Hematopoietic multipotent progenitor cell treated with erythropoietin and hydrocortisone succinate and interleukin-3 and kit ligand, for 15 days (in vitro differentiated cells): Measurements from ENCODE around the gene SLC1A6.
"Not testable (repeated sequence)": the region's sequence is repeated elsewhere in the genome, so short reads cannot be mapped to it uniquely, and the experiment has no call there.

Source experiments
- DNase-seq: peaks from one replicate; pipeline ENCODE4 v3.0.0-alpha.2; 2015; ENCODE audit warnings: low spot score

SLC1A6 gene

DNA sequence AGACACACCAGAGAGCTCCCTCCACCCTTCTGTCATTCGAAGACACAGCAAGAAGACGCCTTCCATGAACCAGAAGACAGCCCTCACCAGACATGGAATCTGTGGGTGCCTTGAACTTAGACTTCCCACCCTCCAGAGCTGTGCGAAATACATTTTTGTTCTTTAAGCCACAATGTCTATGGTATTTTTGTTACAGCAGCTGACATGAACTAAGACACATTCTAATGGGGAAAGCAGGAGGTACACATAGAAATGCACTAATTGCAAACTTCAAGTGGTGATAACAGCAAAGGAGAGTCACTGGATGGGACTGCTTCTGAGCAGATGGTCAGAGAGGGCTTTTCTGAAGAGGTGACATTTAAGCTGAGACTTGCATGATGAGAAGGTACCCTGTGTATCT, 22.2 kb downstream of the SLC1A6 start:
- DNase-seq = no peak

GRCh38 chr19:14954071-14954655, 25.5 kb downstream of the SLC1A6 start:
- DNase-seq = no peak

- DNase-seq = no peak
These were observed 26.9 kb downstream of the SLC1A6 start for GRCh38 chr19:14952767-14953166.

DNA sequence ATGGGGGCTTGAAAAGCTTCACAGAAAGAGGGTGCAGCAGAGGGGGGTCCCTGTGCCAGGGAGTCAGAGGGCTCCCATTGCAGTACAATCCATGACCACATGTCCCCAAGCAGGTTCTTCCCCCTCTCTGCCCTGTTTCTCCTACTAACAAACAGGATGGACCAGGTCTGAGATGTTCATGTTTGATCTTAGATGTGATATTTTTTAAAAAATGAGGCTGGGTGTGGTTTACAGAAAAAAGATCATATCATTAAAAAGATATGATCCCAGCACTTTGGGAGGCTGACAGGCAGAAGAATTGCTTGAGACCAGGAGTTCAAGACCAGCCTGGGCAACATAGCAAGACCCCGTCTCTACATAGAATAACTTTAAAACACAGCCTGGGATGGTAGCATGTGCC, 29.2 kb downstream of the SLC1A6 start:
- DNase-seq = no peak

DNA sequence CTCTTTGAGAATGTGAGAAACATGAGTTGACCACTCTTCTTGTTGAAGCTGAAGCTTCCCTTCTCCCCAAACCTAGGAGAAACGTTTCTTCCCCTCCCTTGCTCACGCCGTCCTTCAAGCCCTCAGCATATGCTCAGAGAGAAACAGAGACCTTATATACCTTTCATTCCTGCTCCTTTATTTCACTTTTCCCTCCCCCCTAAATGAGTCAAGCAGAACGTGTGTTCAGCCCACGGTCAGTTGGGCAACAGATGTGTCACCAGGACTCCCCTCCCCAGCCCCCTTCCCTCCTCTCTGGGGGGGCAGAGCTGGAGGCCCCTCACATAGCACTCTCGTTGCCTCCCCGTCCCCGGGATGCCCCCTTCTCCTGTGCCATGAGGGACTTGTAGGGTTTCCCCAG, 29.8 kb downstream of the SLC1A6 start:
- no peak for DNase-seq

- DNase-seq = not testable (repeated sequence)
These were observed 30.3 kb downstream of the SLC1A6 start for GRCh38 chr19:14949413-14949812.

DNA sequence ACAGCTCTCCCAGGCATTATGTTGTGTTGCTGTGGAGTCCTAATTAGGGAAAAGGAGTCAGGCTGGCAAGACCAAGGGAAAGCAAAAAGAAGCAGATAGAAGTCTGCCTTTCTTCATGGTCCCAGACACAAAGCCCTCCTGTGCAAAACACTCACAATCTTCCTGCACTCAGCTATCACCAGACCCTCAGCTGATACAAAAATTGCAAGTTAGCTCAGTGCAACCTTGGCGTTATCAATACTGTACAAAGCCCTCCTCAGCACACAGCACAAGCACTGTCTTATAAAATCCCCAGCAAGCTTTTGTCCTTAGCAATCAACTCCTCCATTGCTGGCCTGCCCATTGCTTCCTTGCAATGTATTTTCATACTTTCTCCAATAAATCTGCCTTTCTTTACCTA, 35.2 kb downstream of the SLC1A6 start:
- DNase-seq = no peak

- no peak for DNase-seq
These were observed 36.1 kb downstream of the SLC1A6 start for GRCh38 chr19:14943601-14944000.

DNA sequence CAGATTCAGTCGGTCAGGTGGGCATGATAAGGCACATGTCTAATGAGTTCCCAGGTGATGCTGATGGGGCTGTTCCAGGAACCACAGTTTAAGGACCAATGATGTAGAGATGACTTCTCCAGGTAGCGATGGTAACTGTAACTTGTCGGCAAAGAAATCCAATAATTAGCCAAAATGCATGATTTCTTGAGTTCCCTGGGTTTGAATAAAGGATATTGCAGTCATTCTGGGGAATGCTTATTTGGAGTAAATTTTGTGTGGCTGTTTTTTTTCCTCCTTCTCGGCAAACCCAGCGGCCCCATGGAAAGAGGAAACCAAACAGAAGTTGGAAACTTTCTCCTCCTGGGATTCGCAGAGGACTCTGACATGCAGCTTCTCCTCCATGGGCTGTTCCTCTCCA, 38.5 kb downstream of the SLC1A6 start, which contains the start of gene OR7C2:
Gene OR7C2 (plus strand): TSS at position 301 of the 400 bp plus-strand sequence. CDS start 0 bp downstream, at position 301.
- DNase-seq = no peak

- DNase-seq = no peak
These were observed 39.4 kb downstream of the SLC1A6 start for GRCh38 chr19:14940266-14940665.

DNA sequence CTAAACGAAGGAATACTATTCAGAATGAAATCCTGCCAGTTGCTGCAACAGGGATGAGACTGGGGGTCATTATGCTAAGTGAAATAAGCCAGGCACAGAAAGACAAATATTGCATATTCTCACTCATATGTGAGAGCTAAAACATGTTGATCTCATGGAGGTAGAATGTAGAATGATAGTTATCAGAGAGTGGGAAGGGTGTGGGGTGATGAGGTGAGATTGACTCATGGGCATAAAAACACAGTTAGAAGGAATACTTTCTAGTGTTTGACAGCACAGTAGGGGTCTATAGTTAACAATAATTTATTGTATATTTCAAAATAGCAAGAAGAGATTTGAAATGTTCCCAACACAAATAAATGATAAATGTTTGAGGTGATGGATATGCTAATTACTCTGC, 46.2 kb downstream of the SLC1A6 start:
- DNase-seq = no peak

DNA sequence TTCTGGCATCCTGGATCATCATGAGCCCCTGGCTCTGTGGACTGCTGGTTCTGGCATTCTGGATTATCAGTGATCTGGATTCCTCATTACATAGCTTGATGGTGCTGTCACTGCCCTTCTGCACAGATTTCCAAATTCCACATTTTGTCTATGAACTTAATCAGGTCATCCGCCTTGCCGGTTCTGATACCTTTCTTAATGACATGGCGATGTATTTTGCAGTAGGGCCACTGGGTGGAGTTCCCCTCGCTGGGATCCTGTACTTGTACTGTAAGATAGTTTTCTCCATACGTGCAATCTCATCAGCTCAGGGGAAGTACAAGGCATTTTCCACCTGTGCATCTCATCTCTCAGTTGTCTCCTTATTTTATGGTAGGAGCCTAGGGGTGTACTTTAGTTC, 62.8 kb downstream of the SLC1A6 start:
- DNase-seq = no peak

DNA sequence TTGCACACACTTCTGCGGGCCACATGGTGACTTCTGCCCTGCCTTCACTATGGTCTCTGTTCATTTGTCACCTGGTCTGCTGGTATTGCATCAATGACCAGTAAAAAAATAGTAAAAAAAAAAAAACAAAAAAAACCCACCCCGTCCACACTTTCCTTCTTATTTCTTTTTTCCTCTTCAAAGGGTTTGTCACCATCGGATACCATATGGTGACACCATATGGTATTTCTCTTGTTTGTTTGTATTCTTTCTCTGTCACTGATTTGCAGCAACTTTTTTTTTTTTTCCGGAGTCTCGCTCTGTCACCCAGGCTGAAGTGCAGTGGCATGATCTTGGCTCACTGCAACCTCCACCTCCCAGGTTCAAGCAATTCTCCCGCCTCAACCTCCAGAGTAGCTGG, 64.5 kb downstream of the SLC1A6 start:
- DNase-seq = no peak

DNA sequence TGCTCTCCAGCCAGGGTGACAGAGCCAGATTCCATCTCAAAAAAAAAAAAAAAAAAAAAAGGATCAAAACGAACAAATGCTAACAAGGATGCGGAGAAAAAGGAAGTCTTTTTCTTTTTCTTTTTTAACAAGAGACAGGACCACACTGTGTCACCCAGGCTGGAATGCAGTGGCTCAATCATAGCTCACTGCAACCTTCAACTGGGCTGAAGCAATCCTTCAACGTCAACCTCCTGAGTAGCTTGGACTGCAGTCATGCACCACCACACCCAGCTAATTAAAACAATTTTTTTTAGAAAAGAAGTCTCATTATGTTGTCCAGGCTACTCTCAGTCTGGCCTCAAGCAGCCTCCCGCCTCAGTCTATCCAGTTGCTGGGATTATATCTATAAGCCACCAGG, 73.0 kb downstream of the SLC1A6 start:
- DNase-seq = no peak

DNA sequence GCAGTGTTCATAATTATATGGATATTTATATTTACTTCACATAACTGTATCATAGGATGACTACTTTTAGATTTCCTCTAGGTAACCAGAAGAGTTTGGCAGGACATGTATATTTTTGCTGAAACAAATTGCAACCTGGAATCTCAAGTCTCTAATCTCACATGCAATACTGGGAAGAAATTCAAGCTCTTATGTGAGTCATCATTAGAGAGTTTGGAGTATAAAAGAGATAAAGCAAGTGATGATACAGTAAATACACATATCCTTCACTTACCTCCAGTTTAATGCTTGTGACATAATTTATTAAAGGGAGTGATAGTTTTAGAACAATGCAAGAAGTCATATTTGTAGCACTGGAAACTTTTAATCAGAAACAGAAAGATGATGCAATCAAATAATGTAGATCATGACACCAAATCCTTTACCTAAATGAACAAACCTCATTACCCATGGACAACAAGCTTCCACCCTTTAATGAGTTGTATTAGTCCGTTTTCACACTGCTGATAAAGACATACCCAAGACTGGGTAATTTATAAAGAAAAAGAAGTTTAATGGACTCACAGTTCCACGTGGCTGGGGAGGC, 77.9 kb downstream of the SLC1A6 start:
- DNase-seq = no peak
